Nephron (organoid): ENCODE data around the gene COL27A1.

Source experiments
- H3K27ac Mint-ChIP-seq, 3 experiments: 2 replicates each; pipeline ENCODE4 v1.8.0; 2020; ENCODE audit warnings: mixed read lengths in 3 of 3, mild to moderate bottlenecking in 2 of 3, moderate library complexity in 1 of 3
- H3K27me3 Mint-ChIP-seq: 2 replicates; pipeline ENCODE4 v1.8.0; 2021; ENCODE audit warnings: low read depth, mild to moderate bottlenecking, moderate library complexity, mixed read lengths
- H3K36me3 Mint-ChIP-seq: 2 replicates; pipeline ENCODE4 v1.8.0; 2020; ENCODE audit warnings: low read depth, mixed read lengths
- H3K4me1 Mint-ChIP-seq: 2 replicates; pipeline ENCODE4 v1.8.0; 2020; ENCODE audit warnings: mixed read lengths
- H3K4me3 Mint-ChIP-seq, 3 experiments: 2 replicates each; pipeline ENCODE4 v1.8.0; 2020; ENCODE audit warnings: mild to moderate bottlenecking in 3 of 3, mixed read lengths in 3 of 3, moderate library complexity in 2 of 3
- H3K9me3 Mint-ChIP-seq: 2 replicates; pipeline ENCODE4 v1.8.0; 2020; ENCODE audit warnings: mixed read lengths
- TF ChIP-seq, protein P1 (sequence below), 3 experiments: fragments of 200-600 bp; sonication (generic); IDR thresholded peaks; one replicate each; pipeline ENCODE4 v1.5.0; 2021; ENCODE audit warnings: antibody characterized with exemption in 3 of 3; ENCODE audit not compliant: unreplicated experiment in 3 of 3

The COL27A1 gene

DNA sequence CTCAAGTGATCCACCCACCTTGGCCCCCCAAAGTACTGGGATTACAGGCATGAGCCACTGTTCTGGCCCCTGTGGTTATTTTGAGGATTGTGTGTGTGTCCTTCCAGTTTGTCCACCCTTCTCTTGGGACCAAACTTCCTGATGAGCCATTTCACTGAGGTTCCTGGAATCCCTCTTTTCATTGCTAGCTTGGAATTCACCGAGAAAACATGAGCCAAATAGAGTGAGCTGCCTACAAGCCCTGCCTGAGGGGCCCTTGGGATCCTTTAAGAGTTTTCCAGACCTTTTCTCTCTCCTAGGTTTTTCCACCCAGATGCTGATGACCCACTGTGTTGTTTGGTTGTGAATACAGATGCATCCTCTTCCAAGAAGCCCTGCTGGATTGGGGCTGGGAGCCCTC is 43.0 kb upstream of the COL27A1 start:
- no peak overlapping the region for H3K27ac Mint-ChIP-seq
- no peak overlapping the region for H3K4me3 Mint-ChIP-seq
- H3K27me3 Mint-ChIP-seq = peaks cover 26% of the 10 kb centered on the region
- H3K36me3 Mint-ChIP-seq = no peaks in the 10 kb centered on the region
- TF ChIP-seq, protein P1, sequence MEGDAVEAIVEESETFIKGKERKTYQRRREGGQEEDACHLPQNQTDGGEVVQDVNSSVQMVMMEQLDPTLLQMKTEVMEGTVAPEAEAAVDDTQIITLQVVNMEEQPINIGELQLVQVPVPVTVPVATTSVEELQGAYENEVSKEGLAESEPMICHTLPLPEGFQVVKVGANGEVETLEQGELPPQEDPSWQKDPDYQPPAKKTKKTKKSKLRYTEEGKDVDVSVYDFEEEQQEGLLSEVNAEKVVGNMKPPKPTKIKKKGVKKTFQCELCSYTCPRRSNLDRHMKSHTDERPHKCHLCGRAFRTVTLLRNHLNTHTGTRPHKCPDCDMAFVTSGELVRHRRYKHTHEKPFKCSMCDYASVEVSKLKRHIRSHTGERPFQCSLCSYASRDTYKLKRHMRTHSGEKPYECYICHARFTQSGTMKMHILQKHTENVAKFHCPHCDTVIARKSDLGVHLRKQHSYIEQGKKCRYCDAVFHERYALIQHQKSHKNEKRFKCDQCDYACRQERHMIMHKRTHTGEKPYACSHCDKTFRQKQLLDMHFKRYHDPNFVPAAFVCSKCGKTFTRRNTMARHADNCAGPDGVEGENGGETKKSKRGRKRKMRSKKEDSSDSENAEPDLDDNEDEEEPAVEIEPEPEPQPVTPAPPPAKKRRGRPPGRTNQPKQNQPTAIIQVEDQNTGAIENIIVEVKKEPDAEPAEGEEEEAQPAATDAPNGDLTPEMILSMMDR (IDR thresholded peaks at IDR 0.05; ENCODE audit: unreplicated experiment in 3 of 3) = no peak
- H3K9me3 Mint-ChIP-seq = no peaks in the 10 kb centered on the region
- H3K4me1 Mint-ChIP-seq = no peaks in the 10 kb centered on the region

DNA sequence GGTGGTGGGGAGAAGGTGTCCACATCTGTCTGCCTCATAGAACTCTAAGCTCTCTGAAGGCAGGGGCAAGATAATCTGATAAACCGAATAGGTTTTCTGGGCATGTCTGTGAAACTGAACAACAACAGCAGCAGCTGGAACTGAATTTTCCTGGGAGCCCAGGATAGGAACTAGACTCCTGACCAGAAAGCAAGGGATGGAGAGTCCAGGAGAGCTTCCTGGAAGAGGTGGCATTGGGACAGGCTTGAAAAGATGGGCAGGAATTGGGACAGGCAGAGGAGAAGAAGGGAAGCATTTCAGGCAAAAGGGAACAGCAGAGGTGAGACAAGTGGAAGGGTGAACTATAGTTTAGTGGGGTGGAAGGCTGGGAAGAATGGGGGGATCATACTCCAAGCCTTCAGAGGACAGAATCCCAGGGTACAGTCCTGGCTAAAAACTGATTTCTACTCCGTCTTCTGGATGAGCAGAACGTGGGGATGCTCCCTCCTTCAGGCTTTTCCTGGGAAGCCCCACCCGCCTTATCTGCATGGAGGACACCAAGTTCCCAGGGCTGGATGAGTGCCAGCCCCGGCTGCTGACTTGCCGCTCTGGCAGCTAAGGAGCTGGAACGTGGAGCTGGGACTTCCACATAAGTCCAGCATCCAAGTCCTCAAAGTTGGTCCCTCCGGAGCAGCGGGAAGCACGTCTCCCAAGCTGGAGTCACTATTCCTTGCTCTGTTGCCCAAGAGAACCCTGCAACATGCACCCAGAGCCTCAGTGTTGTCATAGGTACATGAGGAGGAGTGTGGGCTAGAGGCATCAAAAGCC is 42.4 kb upstream of the COL27A1 start:
- Mint-ChIP-seq H3K4me3 (no peak overlapping the region), H3K9me3 (no peaks in the 10 kb centered on the region), H3K4me1 (peaks cover under 1% of the 10 kb centered on the region), H3K27me3 (peaks cover 22% of the 10 kb centered on the region), H3K27ac (no peak overlapping the region), H3K36me3 (no peaks in the 10 kb centered on the region)
- TF ChIP-seq, protein P1 (IDR thresholded peaks at IDR 0.05; ENCODE audit: unreplicated experiment in 3 of 3) = no peak

DNA sequence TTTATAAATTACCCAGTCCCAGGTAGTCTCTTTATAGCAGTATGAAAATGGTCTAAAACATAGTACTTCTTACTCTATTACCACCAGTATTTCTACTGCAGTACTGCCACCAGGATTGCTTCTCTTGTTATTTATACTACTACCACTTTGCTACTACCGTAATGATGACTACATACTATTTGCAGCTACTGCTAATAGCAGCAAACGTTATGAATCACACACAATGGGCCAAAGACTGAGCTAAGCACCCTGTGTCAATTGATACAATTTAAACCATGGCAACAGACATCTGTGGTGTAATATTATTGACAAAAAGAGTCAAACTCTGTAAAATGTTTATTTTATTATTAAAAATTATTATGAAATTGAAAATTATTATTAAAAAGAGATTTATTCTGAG is 41.0 kb upstream of the COL27A1 start:
- Mint-ChIP-seq H3K4me1 (peaks cover 10% of the 10 kb centered on the region), H3K36me3 (no peaks in the 10 kb centered on the region), H3K27me3 (peaks cover 17% of the 10 kb centered on the region), H3K9me3 (no peaks in the 10 kb centered on the region), H3K27ac (no peak overlapping the region), H3K4me3 (no peak overlapping the region)
- TF ChIP-seq, protein P1 (IDR thresholded peaks at IDR 0.05; ENCODE audit: unreplicated experiment in 3 of 3) = no peak

DNA sequence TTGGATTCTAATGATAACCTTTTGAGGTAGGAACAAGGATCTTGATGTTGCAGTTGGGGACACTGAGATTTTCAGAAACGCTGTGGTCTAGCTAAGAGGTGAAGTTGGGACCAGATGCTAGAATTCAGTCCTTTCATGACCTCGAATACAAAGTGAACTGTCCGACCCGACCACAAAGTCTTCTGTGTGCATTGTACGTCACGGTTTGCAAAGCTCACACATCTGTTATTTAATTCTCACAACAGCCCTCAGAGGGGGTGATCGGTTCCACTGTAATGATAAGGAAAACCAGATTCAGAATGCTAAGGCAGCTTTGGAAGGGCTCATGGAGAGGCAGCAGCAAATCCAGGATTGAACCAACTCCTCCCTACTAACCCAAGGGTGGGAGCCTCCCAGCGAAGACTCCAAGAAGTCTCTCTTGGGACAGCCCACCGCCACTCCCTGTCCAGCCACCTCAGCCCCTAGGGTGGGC is 39.6 kb upstream of the COL27A1 start:
- Mint-ChIP-seq H3K4me1 (peaks cover 10% of the 10 kb centered on the region), H3K36me3 (no peaks in the 10 kb centered on the region), H3K27ac (no peak overlapping the region), H3K4me3 (no peak overlapping the region), H3K9me3 (no peaks in the 10 kb centered on the region), H3K27me3 (peaks cover 16% of the 10 kb centered on the region)
- TF ChIP-seq, protein P1 (IDR thresholded peaks at IDR 0.05; ENCODE audit: unreplicated experiment in 3 of 3) = no peak

DNA sequence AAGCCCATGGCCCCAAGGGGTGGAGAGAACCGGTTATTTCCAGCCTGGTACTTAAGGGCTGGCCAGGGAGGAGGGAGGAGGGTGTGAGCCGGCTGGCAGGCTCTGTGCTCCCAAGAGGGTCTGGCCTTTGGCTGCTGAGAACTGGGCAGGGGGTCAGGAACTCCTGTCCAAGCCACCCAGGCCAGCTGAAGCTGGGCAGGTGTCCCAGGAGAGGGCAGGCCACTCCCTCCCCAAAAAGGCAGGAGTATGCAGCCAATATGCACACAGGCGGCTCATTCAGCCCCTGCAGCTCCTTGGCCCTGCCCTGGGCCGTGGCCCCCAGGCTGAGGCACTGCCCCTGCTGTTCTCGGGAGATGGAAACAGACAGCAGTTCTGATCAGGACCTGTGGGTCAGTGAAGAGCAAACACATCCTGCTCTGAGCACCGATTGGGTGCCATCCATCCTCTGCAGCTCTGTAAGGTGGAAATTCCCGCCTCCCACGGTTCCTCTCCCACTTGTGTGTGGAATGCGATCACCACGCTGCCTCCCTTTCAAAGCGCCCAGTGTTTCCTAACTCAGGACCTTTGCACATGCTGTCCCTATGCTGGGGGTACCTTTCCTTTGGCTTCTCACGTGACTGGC is 39.1 kb upstream of the COL27A1 start:
- Mint-ChIP-seq H3K4me1 (peaks cover 11% of the 10 kb centered on the region), H3K4me3 (no peak overlapping the region), H3K9me3 (no peaks in the 10 kb centered on the region), H3K27me3 (peaks cover 18% of the 10 kb centered on the region), H3K27ac (no peak overlapping the region), H3K36me3 (no peaks in the 10 kb centered on the region)
- TF ChIP-seq, protein P1 (IDR thresholded peaks at IDR 0.05; ENCODE audit: unreplicated experiment in 3 of 3) = no peak
